PC-3 (cell line): ENCODE data around the gene SYTL1.

Experiments used
- CTCF ChIP-seq: fragments of 300-600 bp; sonication (generic); conservative IDR thresholded peaks from 2 replicates; pipeline ENCODE4 v1.5.1; 2017; ENCODE audit warnings: antibody characterized with exemption, low read depth, mild to moderate bottlenecking, low read length
- EZH2phosphoT487 ChIP-seq: fragments of 300-600 bp; sonication (generic); IDR thresholded peaks from 2 replicates; pipeline ENCODE4 v1.6.1; 2018; ENCODE audit warnings: mild to moderate bottlenecking, antibody characterized with exemption, low read length, borderline replicate concordance

GRCh38 chr1:27398405-27399149, 56.8 kb downstream of the SYTL1 start:
- TF ChIP-seq CTCF: no peak
- no peak for TF ChIP-seq EZH2phosphoT487
